SK-N-SH treated with all-trans-retinoic acid at 6 μM for 48 hours (cell line): ENCODE results near the gene TRMO.

Experiments
- ATAC-seq: fragments of 200-7000 bp; cut with Tn5 transposase; 3 replicates; pipeline ENCODE4 v1.9.1; 2020; ENCODE audit warnings: mild to moderate bottlenecking, moderate library complexity
- ARNTL ChIP-seq: fragments of 450-650 bp; formaldehyde crosslinking; IDR thresholded peaks from 2 replicates; pipeline ENCODE4 v1.5.0; 2020; ENCODE audit warnings: low read depth, mild to moderate bottlenecking, moderate library complexity, borderline replicate concordance
- BACH2 ChIP-seq: fragments of 250-450 bp; sonication (Bioruptor Pico); IDR thresholded peaks from 2 replicates; pipeline ENCODE4 v1.9.0; 2021; ENCODE audit warnings: mild to moderate bottlenecking, borderline replicate concordance
- CSDC2 ChIP-seq: fragments of 250-450 bp; sonication (Bioruptor Pico); IDR thresholded peaks from 2 replicates; pipeline ENCODE4 v1.5.0; 2020; ENCODE audit warnings: mild to moderate bottlenecking, moderate library complexity
- CSRNP3 ChIP-seq: fragments of 250-450 bp; sonication (Bioruptor Pico); IDR thresholded peaks from 2 replicates; pipeline ENCODE4 v1.5.1; 2021; ENCODE audit warnings: mild to moderate bottlenecking, moderate library complexity
- ESRRG ChIP-seq: fragments of 250-450 bp; sonication (Bioruptor Pico); IDR thresholded peaks from 2 replicates; pipeline ENCODE4 v1.6.1; 2021; ENCODE audit warnings: mild to moderate bottlenecking
- ISL1 ChIP-seq: fragments of 250-450 bp; sonication (Bioruptor Pico); IDR thresholded peaks from 2 replicates; pipeline ENCODE4 v2.1.2; 2022; ENCODE audit warnings: mild to moderate bottlenecking, moderate library complexity
- OSR1 ChIP-seq: fragments of 250-450 bp; sonication (Bioruptor Pico); IDR thresholded peaks from 2 replicates; pipeline ENCODE4 v1.8.0; 2022; ENCODE audit warnings: moderate library complexity, mild to moderate bottlenecking, inconsistent platforms
- PPARA ChIP-seq: fragments of 250-450 bp; sonication (Bioruptor Pico); IDR thresholded peaks from 2 replicates; pipeline ENCODE4 v1.5.0; 2020; ENCODE audit warnings: mild to moderate bottlenecking, borderline replicate concordance
- RARB ChIP-seq: fragments of 250-450 bp; sonication (Bioruptor Pico); IDR thresholded peaks from 2 replicates; pipeline ENCODE4 v1.8.0; 2021; ENCODE audit warnings: mild to moderate bottlenecking, moderate library complexity
- SNAI2 ChIP-seq: fragments of 250-450 bp; sonication (Bioruptor Pico); IDR thresholded peaks from 2 replicates; pipeline ENCODE4 v1.5.0; 2020; ENCODE audit warnings: mild to moderate bottlenecking, moderate library complexity
- TCF4 ChIP-seq: fragments of 250-450 bp; sonication (Bioruptor Pico); IDR thresholded peaks from 2 replicates; pipeline ENCODE4 v1.8.0; 2021; ENCODE audit warnings: mild to moderate bottlenecking, moderate library complexity, borderline replicate concordance
- TOX ChIP-seq: fragments of 250-450 bp; sonication (Bioruptor Pico); IDR thresholded peaks from 2 replicates; pipeline ENCODE4 v1.8.0; 2021; ENCODE audit warnings: mild to moderate bottlenecking, moderate library complexity, borderline replicate concordance
- ZC3H10 ChIP-seq: fragments of 250-450 bp; sonication (Bioruptor Pico); IDR thresholded peaks from 2 replicates; pipeline ENCODE4 v1.5.1; 2021; ENCODE audit warnings: mild to moderate bottlenecking, moderate library complexity
- ZFP3 ChIP-seq: fragments of 250-450 bp; sonication (Bioruptor Pico); IDR thresholded peaks from 2 replicates; pipeline ENCODE4 v1.5.0; 2020; ENCODE audit warnings: mild to moderate bottlenecking, moderate library complexity
- ZFP30 ChIP-seq: fragments of 450-650 bp; formaldehyde crosslinking; IDR thresholded peaks from 2 replicates; pipeline ENCODE4 v1.5.0; 2022; ENCODE audit warnings: mild to moderate bottlenecking, moderate library complexity
- ZNF565 ChIP-seq: fragments of 450-650 bp; formaldehyde crosslinking; conservative IDR thresholded peaks from 2 replicates; pipeline ENCODE4 v1.5.0; 2020; ENCODE audit warnings: low read depth, mild to moderate bottlenecking, moderate library complexity
- ZNF70 ChIP-seq: fragments of 450-650 bp; formaldehyde crosslinking; IDR thresholded peaks from 2 replicates; pipeline ENCODE4 v1.5.0; 2020; ENCODE audit warnings: mild to moderate bottlenecking, moderate library complexity
- TF ChIP-seq, protein P1 (sequence below): fragments of 250-450 bp; sonication (Bioruptor Pico); IDR thresholded peaks from 2 replicates; pipeline ENCODE4 v1.8.0; 2021; ENCODE audit warnings: low read depth, mild to moderate bottlenecking, moderate library complexity, borderline replicate concordance
- TF ChIP-seq, protein P2 (sequence below): fragments of 250-450 bp; sonication (Bioruptor Pico); IDR thresholded peaks from 2 replicates; pipeline ENCODE4 v1.8.0; 2020; ENCODE audit warnings: mild to moderate bottlenecking, moderate library complexity, borderline replicate concordance
- TF ChIP-seq, protein P3 (sequence below): fragments of 250-450 bp; sonication (Bioruptor Pico); IDR thresholded peaks from 2 replicates; pipeline ENCODE4 v1.5.1; 2020; ENCODE audit warnings: low read depth, mild to moderate bottlenecking, moderate library complexity
- TF ChIP-seq, protein P4 (sequence below): fragments of 250-450 bp; sonication (Bioruptor Pico); IDR thresholded peaks from 2 replicates; pipeline ENCODE4 v1.5.0; 2020; ENCODE audit warnings: mild to moderate bottlenecking, moderate library complexity

Gene TRMO

DNA sequence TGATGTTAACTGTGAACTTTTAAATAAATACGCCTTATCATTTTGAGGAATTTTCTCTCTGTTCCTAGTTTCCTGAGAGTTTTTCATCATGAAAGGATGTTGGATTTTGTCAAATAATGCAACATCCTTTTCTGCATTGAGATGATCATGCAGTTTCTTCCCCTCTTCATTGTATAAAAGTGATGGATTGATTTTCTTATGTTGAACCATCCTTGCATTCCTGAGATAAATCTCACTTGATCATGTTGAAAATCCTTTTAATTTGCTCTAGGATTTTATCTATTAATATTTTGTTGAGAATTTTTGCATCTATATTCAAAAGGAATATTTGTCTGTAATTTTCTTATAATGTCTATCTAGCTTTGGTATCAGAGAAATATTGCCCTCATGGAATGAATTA lies 56.0 kb downstream of the TRMO start:
- ATAC-seq, result no peak
- no peak for TF ChIP-seq ARNTL (CRISPR knock-in tag)
- TF ChIP-seq CSDC2 (CRISPR knock-in tag), result no peak
- TF ChIP-seq ZC3H10 (CRISPR knock-in tag), result no peak
- TF ChIP-seq OSR1 (CRISPR knock-in tag), result no peak

DNA sequence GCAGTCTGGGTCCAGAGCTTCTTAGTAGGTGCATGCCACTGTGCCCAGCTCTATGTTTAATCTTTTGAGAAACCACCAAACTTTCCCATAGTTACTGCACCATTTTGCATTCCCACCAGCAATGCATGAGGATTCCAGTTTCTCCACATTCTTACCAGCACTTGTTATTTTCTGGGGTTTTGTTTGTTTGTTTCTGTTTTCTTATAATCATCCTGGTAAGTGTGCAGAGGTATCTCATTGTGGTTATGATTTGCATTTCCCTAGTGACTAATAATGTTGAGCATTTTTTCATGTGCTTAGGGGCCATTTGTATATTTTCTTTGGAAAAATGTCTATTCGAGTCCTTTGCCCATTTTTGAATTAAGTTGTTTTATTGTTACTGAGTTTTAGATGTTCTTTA lies 57.9 kb downstream of the TRMO start:
- ATAC-seq, result no peak

GRCh38 chr9:97863314-97863713 lies 59.0 kb downstream of the TRMO start:
- no peak for ATAC-seq
- TF ChIP-seq PPARA (CRISPR knock-in tag) (no peak), ZC3H10 (CRISPR knock-in tag) (no peak), ARNTL (CRISPR knock-in tag) (no peak), RARB (CRISPR knock-in tag) (no peak), CSDC2 (CRISPR knock-in tag) (no peak), ZNF70 (CRISPR knock-in tag) (no peak), ZFP30 (CRISPR knock-in tag) (no peak), BACH2 (no peak), TCF4 (CRISPR knock-in tag) (no peak)
- TF ChIP-seq, protein P1, sequence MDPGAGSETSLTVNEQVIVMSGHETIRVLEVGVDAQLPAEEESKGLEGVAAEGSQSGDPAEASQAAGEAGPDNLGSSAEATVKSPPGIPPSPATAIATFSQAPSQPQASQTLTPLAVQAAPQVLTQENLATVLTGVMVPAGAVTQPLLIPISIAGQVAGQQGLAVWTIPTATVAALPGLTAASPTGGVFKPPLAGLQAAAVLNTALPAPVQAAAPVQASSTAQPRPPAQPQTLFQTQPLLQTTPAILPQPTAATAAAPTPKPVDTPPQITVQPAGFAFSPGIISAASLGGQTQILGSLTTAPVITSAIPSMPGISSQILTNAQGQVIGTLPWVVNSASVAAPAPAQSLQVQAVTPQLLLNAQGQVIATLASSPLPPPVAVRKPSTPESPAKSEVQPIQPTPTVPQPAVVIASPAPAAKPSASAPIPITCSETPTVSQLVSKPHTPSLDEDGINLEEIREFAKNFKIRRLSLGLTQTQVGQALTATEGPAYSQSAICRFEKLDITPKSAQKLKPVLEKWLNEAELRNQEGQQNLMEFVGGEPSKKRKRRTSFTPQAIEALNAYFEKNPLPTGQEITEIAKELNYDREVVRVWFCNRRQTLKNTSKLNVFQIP (CRISPR knock-in tag), result no peak

More for the DNA sequence above, 57.9 kb downstream of the TRMO start:
- TF ChIP-seq CSDC2 (CRISPR knock-in tag) (no peak), OSR1 (CRISPR knock-in tag) (no peak), PPARA (CRISPR knock-in tag) (no peak), ZFP3 (CRISPR knock-in tag) (no peak), ZNF70 (CRISPR knock-in tag) (no peak), SNAI2 (CRISPR knock-in tag) (no peak), ZNF565 (CRISPR knock-in tag) (no peak), ISL1 (CRISPR knock-in tag) (no peak), ESRRG (CRISPR knock-in tag) (no peak), TOX (CRISPR knock-in tag) (no peak), TCF4 (CRISPR knock-in tag) (no peak), ZC3H10 (CRISPR knock-in tag) (no peak), CSRNP3 (CRISPR knock-in tag) (no peak)
- TF ChIP-seq, protein P2, sequence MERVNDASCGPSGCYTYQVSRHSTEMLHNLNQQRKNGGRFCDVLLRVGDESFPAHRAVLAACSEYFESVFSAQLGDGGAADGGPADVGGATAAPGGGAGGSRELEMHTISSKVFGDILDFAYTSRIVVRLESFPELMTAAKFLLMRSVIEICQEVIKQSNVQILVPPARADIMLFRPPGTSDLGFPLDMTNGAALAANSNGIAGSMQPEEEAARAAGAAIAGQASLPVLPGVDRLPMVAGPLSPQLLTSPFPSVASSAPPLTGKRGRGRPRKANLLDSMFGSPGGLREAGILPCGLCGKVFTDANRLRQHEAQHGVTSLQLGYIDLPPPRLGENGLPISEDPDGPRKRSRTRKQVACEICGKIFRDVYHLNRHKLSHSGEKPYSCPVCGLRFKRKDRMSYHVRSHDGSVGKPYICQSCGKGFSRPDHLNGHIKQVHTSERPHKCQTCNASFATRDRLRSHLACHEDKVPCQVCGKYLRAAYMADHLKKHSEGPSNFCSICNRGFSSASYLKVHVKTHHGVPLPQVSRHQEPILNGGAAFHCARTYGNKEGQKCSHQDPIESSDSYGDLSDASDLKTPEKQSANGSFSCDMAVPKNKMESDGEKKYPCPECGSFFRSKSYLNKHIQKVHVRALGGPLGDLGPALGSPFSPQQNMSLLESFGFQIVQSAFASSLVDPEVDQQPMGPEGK, result no peak
- TF ChIP-seq, protein P3, sequence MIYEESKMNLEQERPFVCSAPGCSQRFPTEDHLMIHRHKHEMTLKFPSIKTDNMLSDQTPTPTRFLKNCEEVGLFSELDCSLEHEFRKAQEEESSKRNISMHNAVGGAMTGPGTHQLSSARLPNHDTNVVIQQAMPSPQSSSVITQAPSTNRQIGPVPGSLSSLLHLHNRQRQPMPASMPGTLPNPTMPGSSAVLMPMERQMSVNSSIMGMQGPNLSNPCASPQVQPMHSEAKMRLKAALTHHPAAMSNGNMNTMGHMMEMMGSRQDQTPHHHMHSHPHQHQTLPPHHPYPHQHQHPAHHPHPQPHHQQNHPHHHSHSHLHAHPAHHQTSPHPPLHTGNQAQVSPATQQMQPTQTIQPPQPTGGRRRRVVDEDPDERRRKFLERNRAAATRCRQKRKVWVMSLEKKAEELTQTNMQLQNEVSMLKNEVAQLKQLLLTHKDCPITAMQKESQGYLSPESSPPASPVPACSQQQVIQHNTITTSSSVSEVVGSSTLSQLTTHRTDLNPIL, result no peak
- TF ChIP-seq, protein P4, sequence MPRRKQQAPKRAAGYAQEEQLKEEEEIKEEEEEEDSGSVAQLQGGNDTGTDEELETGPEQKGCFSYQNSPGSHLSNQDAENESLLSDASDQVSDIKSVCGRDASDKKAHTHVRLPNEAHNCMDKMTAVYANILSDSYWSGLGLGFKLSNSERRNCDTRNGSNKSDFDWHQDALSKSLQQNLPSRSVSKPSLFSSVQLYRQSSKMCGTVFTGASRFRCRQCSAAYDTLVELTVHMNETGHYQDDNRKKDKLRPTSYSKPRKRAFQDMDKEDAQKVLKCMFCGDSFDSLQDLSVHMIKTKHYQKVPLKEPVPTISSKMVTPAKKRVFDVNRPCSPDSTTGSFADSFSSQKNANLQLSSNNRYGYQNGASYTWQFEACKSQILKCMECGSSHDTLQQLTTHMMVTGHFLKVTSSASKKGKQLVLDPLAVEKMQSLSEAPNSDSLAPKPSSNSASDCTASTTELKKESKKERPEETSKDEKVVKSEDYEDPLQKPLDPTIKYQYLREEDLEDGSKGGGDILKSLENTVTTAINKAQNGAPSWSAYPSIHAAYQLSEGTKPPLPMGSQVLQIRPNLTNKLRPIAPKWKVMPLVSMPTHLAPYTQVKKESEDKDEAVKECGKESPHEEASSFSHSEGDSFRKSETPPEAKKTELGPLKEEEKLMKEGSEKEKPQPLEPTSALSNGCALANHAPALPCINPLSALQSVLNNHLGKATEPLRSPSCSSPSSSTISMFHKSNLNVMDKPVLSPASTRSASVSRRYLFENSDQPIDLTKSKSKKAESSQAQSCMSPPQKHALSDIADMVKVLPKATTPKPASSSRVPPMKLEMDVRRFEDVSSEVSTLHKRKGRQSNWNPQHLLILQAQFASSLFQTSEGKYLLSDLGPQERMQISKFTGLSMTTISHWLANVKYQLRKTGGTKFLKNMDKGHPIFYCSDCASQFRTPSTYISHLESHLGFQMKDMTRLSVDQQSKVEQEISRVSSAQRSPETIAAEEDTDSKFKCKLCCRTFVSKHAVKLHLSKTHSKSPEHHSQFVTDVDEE, result no peak
- TF ChIP-seq, protein P1 (CRISPR knock-in tag), result no peak
